ENCODE data around the gene MYH13.
A peak's percentile ranks its signal among the peaks of the same experiment; 100 is the strongest.

MYH13 gene

DNA sequence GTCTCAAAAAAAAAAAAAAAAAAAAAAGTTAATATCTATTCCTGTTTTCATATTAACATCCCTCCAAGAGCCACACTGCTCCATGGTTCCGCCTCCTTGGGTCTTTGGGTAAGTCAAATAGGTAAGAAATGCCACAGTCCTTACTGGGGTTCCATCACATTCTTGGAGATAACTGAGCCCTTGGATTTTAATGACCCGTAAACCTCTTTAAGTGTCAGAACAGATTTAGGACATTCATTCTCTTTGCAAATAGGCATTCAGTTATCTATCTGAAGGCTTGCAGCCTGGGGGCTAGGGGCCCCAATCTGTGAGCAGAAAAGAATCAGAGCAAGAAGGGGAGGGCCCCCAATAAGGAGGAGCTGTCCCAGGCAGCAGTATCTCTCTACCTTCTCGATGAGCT, 28.0 kb downstream of the MYH13 start:
- DNase-seq (ENCODE audit: low spot score), result no peak

DNA sequence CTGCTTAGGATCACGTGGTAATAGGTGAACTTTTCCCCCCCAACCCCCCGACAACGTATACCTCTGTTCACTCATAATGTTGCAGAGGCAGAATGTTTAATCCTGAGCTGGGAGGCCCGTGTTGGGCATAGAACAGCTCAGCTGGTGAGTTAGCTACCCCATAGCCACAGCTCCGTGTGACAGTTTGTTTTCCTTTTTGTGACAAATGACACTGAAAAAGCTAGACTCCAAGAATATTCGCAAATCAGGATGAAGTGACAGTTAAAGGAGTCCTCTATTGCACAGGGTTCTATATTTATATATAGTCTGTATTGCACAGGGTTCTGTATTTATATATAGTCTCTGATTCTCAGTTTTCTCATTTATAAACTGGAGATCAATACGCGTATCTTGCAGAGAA, 33.8 kb downstream of the MYH13 start:
- no peak for DNase-seq (ENCODE audit: low spot score)

DNA sequence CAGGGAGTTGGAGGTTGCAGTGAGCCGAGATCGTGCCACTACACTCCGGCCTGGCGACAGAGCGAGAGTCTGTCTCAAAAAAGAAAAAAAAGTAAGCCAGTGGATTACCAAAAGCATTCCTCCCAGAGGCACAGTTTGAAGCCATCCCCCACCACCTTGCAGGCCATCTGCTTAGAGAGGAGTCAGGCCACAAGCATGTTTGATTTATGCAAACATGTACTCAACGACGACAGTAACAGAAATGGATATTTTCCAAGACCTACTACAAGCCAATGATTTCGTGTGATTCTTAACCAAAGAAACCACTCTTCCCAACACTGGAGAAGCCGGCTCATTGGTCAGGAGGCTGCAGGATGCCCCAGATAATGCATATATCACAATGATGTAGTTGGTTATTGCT, 34.8 kb downstream of the MYH13 start:
- no peak for DNase-seq (ENCODE audit: low spot score)

DNA sequence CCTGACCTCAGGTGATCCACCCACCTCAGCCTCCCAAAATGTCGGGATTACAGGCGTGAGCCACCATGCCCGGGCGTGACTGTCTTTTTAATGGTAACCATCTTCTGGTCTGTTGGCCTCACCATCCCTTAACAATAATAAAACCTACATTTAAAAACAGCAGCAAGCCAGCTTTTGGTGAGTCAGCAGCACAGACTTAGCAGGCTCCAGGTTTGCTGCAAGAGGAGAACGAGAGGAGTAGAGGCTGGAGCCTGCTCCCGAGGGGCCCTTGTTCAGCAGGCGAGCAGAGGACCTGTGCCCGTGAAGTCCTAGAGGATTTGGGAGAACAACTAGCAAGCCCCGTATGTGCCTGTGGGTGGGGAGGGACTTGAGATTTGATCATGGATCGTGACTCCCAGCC, 35.7 kb downstream of the MYH13 start:
- DNase-seq (ENCODE audit: low spot score), result no peak

DNA sequence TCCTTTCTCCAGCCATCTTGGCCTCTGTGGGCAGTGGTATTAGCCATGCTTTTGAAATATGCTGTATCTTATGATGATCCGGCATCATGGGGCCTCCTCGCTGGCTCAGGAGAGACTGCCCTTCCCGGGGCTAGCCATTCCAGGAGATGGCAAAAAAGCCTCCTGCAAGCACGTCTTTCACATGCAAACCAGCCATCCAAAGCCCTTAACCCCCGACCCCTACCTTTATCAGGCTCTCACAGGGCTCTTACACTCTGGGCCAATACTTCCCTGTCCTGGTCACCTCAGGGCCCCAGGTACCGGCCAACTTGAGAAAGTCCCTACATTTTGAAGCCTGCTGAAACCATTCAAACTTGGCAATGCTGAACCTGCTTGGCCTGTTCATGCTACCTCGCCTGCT, 36.4 kb downstream of the MYH13 start:
- no peak for DNase-seq (ENCODE audit: low spot score)

DNA sequence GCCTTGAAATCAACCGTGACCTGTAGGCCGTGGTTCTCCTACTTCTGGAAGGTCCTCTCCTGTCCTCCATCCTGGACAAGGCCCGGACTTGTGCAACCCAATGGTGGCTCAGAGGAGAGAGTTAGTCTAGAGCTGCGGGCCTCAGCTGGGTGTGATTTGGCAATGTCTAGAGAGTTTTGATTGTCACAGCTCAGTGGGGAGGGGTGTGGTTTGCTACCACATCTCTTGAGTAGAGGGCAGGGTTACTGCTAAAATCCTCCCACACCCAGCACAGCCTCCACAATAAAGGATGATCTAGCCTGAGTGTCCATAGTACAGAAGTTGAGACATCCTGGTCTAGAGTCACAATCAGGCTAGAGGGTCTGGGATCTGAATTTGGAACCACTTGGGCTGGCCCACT, 40.3 kb downstream of the MYH13 start:
- no peak for DNase-seq (ENCODE audit: low spot score)

DNA sequence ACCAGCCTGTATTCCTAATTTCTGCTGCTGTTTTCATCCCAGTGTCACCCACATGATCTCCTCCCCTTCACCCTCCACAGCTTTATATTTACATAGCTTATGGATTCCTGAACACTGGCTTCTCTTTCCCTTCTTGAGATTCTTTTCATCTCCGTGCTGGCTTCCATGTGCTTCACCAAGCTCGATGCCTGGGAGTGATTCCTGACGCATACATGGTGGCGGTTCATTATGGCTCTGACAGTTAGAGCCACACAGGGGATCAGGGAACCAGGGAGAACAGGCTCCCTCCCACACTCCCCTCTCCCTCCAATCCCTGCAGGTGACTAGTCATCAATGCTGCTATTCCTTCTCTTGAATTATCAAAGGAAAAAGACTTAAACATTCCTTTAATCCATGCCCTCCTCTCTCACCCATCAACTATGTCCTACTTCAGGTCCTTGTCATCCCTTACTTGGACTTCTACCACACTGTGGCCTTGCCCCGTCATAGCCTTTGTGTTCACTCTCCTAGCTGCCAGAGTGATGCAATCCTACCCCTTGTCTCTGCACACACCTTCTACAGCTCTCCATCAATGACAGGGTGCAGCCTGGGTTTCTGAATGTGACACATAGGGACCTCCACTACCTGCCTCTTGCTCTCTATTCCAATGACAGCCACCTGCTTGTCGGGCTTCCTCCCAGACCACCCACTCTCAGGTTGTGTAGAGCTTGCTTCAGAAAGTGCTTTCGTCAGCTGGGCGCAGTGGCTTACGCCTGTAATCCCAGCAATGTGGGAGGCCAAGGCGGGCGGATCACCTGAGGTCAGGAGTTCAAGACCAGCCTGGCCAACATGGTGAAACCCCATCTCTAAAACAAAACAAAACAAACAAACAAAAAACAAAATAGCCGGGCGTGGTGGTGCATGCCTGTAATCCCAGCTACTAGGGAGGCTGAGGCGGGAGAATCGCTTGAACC, 43.6 kb downstream of the MYH13 start:
- DNase-seq (ENCODE audit: low spot score), result no peak

DNA sequence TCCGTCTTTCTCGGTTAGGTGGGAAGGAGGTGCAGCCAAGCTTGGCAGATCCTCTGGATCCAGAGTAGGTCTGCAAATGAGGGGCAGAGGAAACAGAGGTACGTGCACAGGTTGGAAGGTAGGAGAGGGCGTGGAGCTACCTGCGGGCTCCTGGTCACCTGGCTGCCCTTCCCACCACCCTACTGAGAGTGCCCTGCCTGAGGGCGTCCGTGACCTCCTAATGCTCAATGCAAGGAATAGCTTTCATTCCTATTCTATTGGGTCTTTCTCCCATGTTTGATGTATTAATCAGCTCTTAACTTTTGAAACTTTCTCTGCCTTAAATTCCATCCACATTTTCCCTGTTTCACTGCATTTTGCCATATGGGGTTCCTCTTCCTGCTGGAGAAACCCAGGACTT, 44.6 kb downstream of the MYH13 start:
- no peak for DNase-seq (ENCODE audit: low spot score)

DNA sequence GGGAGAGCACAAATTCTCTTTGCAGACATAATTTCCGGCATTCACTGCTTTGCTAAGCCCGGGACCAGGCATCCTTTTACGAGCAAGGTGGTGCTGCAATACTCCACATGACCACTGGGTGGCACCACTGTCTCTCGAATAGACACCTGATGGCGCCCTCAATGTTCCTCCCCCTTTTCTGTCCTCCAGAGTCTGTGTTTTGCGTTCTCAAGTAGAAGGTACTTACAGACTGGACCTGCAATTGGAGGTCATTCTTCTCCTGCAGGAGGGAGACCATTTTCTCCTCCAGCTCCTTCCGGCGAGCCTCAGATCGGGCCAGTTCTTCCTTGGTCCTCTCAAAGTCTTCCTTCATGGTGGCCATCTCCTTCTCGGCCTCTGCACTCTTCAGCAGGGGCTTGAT, 45.2 kb downstream of the MYH13 start:
- DNase-seq (ENCODE audit: low spot score), result peak; percentile 74

DNA sequence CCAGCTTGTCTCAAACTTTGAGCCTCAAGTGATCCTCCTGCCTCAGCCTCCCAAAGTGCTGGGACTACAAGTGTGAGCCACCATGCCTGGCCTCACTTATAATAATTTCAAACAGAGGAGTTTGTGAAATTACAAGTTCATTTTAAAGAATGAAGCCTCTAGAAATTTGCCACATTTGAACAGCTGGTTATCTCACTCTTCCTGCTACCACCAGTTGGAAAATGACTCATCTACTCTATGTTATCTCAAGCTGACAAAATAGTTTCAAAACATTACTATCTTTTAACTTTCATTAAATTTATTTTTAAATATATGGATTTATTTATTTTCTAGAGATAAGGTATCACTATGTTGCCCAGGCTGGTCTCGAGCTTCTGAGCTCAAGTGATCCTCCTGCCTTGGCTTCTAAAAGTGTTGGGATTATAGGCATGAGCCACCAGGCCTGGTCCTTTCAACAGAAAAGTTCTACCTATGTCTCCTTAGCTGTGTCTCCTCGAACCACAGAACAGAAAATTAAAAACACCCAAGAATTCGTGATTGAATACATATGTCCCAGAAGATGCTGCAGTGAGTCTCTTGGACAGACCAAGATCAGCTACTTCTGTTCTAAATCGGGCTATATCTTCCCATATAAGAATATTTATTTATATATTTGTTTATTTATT, 47.6 kb downstream of the MYH13 start:
- no peak for DNase-seq (ENCODE audit: low spot score)

DNA sequence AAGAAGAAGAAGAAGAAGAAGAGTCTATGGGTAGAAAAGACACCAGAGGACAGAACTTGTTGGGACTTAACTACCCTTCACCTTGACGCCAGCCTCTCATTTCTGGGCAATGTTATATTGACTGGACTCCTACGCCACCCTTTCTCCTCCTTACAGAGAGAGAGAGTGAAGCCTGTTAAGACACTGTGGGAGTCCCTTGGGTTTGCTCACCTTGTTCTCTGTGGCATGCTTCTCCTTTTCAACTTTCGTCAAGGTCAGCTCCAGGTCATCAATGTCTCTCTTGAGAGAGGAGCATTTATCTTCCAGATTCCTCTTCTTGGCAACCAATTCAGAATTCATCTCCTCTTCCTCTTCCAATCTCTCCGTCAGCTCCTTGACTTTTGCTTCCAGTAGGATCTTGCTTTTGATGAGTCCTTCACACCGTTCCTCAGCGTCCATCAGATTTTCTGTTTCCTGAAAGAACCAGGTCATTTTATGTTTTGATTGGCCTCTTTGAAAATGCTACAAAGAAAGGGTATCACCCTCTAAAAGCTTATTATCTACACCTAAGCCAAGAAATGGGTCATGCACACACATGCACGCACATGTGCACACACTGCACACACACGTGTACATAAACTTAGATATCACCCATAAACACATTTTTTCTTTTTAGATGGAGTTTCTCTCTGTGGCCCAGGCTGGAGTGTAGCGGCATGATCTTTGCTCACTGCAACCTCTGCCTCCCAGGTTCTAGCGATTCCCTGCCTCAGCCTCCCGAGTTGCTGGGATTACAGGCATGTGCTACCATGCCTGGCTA, 48.8 kb downstream of the MYH13 start:
- DNase-seq (ENCODE audit: low spot score), result no peak

DNA sequence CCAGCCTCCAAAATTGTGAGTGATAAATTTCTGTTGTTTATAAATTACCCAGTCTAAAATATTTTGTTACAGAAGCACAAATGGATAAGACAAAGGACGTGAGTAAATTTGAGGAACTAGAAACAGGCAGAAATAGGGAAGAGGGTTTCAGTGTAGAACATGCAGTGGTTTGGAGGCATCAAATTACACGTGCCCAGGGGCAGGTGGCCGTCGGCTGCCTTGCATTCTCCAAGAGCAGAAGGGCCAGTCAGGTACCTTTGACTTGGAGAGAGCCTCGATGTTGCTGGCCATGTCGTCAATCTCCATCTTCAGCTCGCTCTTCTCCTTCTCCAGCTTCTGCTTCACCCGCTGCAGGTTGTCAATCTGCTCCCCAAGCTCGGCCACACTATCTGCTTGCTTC, 54.3 kb downstream of the MYH13 start:
- no peak for DNase-seq (ENCODE audit: low spot score)

DNA sequence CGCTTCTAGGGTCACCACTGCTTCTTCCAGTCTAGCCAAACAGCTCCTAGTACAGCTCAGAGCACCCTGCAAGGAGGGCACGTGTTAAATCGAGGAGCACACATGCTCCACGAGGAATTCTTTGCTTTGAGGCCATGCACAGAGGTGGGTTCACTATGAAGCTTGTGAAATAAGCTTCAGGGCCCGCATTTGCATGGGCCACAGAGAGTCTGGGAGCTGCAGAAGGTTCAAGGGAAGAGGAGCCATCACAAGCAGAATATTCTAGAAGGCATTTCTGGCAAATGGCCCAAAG, 55.3 kb downstream of the MYH13 start:
- no peak for DNase-seq (ENCODE audit: low spot score)

DNA sequence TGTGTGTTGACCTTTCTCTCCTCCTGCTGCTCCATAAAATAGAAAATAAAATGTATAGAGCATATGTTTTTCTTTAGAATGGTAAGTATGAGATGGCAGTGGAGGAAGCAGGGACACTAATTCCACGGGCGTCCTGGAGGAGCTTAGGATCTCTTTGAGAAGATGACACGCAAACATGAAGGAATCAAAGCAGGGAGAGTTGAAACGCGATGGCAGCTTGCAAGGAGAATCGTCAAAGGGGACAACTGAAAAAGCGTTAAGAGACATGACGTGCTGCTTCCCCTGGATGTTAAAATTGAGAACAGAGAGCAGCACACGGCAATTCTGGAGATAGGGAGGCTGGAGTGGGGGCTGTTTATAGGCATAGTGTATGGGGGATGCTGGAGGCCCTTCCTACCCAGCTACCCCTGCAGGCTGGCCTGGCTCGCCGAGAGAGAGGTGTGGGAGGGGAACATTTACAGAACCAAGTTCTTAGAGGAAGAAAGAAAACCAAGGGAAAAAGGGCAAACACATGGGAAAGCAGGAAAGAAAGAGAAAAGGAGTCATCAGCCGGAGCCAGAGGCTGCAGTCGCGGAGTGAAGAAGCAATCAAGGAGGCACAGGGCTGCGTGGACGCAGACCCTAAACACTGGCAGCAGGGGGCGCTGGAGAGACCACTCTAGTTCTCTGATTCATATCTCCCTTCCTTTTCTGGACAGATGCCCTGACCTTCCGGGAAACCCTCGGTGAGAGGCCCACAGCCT, 55.8 kb downstream of the MYH13 start:
- DNase-seq (ENCODE audit: low spot score), result peak; percentile 47

DNA sequence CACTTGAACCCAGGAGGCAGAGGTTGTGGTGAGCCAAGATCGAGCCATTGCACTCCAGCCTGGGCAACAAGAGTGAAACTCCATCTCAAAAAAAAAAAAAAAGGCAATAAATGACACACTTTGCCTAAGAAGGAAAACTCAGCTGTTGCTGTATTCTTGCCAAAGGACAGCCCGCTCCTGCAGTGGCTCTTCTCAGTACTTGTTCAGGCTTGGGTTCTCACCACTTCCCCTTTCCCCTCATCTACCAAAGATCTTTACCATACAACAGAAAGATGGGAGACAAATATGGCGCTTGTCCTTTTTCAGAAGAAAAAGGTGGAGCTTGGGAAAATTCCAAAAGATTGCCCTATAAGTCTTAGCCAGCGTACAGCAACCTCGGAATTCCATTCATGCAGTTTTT, 58.5 kb downstream of the MYH13 start:
- DNase-seq (ENCODE audit: low spot score), result no peak

DNA sequence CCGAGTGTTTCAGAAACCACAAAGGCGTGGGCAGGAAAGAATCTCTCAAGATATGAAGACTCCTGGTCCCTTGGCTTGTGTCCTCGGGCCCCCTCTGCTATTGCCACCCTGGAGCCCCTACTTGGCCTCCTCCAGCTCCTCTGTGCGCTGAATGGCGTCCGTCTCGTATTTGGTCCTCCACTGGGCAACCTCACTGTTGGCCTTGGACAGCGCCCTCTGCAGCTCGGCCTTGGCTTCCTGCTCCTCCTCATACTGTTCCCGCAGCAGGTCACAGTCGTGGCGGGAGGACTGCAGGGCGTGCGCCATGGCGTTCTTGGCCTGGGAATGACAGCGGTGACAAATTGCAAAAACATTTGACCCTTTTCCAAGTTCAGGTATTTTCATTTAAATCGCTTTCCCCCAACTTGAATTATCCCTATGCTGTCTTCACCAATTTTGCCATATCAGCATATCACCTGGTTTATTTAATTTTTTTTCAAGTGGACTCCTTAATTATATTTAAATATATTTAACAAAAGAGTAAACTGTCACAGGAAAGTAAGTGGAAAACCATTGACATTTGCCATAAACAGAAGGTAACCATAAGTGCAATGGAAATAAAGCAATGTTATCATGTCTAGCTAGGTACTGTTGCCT, 59.7 kb downstream of the MYH13 start:
- no peak for DNase-seq (ENCODE audit: low spot score)

DNA sequence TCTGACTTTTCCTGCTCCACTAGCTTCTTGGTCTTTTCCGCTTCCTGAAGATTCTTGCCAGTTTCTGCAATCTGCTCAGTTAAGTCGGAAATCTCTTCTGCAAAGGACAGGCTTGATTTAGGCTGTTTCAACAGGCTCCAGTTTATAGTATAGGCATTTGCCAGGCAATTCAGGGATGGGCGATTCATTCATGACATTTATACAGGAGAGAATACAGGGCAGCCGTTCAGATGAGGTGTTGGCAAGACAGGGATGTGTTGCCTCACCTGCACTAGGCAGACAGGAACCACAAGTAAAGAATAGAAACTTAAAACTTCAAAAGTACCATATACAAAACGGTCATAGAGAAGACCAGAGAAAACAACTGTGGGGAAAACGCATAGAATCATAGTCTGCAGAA, 61.7 kb downstream of the MYH13 start:
- DNase-seq (ENCODE audit: low spot score), result no peak

DNA sequence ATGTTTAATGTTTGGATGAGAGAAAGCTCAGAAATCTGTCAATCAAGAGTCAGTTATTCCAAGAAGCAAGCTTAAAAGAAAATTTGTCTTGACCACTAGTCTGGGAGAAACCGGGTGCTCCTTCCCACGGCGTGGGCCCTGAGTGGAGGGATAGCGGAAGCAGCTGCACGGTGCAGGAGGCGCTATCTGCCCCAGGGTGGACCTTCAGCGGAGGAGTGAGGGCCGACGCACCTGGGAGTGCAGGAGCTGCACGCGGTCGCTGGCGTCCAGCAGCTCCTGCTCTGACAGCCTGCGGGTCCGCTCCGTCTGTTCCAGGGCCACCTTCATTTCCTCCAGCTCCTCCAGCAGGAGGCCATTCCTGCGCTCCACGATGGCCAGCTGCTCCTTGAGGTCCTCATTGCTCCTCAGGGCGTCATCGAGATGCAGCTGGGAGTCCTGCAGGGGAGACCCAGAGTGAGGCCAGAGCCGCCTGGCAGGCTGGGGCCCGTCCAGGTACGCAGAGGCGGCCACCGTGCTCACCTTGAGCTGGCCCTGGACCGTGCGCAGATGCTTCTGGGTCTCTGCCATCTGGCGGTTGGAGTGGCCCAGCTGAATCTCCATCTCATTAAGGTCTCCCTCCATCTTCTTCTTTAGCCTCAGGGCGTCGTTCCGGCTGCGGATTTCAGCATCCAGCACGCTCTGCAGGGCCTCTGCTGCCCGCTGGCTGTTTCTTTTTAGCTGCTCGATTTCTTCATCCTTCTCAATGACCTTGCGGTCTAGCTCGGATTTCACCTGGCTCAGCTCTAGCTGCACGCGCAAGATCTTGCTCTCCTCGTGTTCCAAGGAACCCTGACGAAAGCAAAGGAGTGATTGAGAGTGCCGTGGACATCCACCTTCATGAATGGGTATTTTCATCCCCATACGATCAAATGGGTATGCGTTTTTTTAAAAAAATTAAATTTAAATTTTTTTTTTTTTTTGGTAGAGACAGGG, 63.5 kb downstream of the MYH13 start:
- no peak for DNase-seq (ENCODE audit: low spot score)

DNA sequence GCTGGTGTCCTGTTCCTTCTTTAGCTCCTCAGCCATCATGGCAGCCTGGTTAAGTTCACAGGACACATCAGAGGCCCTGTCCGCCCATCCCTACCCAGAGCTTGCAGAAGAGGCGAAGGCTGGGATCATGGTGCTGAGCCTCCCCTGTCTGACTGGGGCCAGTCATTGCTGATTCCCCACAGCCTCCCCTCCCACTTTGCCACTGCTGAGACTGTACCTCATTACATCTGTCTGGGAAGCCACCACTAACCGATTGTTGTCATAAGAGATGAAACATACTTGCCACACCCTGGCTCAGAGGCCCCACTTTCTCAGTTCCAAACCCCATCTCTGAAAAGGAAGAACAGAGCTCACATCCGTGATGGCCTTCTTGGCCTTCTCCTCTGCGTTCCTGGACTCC, 66.2 kb downstream of the MYH13 start:
- no peak for DNase-seq (ENCODE audit: low spot score)

DNA sequence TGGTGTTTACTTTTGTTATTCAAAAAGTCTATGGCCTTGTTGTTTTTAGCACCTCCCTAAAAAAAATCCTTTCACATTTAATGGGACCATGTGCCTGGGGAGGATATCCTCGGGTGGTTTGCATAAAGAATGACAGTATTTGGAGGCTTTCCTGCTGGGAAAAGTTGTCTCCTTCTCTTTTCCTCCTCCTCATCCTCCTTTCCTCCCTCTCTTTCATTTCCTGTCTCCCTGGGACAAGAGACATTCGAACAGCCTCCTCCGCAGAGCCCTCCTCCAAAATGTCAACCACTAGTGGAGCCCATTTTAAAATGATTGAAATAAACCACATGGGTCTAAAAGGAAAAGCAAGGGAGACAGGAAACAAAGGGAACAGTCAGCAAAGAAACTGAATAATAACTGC, 67.4 kb downstream of the MYH13 start:
- DNase-seq (ENCODE audit: low spot score), result no peak
